ENCODE measurements around the gene NUP160.
"Not testable (repeated sequence)": the region's sequence is repeated elsewhere in the genome, so short reads cannot be mapped to it uniquely, and the experiment has no call there.

Gene NUP160

DNA sequence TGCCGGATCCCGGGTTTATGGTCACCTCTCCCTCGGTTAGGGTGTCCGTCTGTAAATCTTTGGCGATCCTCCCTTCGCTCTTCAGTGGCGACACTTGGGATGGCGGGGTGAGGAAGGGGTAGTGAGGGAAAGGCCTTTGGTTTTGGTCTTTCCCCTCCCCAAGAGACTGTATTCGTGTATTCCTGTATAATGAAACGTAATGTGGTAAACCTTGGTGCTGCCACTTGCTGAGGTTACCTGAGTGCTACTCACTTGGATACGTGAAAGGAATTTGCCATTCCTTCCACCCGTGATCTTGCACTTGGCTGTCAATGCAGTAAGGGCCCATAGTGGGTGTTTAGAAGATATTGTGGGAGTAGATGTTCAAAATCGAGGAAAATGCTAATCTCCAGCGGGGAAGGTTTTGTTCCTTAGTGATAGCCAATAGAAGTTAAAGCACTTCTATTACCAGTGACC, 578 bp upstream of the NUP160 start:
- no peak for TF ChIP-seq ZNF274 (IDR thresholded peaks at IDR 0.05; ENCODE audit: low read depth, low read length)
- H3K4me3 ChIP-seq (ENCODE audit: low read length): peak overlapping the region; percentile 96

DNA sequence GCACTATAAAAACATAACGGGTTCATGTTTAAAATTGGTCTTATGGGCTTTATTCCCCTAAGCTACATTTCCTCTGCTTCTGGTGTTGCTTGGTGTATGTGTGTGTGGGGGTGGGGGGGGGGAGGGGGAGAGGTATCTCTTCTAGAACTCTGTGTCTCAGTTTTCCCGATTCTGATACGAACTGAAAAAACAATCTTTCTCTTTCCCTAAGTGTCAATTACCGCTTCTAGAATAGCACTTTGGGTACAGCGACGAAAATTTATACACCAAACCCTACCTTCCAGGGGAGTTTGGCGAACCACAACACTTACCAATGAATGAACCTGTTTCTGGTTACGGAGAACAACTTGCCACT, 636 bp downstream of the NUP160 start:
- peak overlapping the region; percentile 96 for H3K4me3 ChIP-seq (ENCODE audit: low read length)
- no peak for TF ChIP-seq ZNF274 (IDR thresholded peaks at IDR 0.05; ENCODE audit: low read depth, low read length)

DNA sequence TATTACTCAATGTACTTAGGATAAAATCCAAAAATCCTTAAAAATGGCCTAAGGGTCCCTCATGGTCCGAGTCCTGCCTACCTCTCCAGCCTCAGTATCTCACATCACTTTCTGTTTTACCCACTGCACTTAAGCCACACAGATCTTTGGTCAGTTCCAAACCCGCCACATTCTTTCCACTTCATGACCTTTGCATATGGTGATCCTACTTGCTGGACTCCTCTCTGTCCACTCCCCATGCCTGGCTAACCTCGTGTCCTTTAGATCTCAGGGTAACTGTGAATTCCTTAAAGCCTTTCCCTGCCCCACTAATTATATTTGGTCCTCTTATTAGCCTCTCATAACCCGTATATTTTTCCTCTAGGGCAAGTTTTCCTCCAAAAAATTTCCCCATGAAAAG, 1.2 kb downstream of the NUP160 start:
- peak overlapping the region; percentile 96 for H3K4me3 ChIP-seq (ENCODE audit: low read length)
- no peak for TF ChIP-seq ZNF274 (IDR thresholded peaks at IDR 0.05; ENCODE audit: low read depth, low read length)

DNA sequence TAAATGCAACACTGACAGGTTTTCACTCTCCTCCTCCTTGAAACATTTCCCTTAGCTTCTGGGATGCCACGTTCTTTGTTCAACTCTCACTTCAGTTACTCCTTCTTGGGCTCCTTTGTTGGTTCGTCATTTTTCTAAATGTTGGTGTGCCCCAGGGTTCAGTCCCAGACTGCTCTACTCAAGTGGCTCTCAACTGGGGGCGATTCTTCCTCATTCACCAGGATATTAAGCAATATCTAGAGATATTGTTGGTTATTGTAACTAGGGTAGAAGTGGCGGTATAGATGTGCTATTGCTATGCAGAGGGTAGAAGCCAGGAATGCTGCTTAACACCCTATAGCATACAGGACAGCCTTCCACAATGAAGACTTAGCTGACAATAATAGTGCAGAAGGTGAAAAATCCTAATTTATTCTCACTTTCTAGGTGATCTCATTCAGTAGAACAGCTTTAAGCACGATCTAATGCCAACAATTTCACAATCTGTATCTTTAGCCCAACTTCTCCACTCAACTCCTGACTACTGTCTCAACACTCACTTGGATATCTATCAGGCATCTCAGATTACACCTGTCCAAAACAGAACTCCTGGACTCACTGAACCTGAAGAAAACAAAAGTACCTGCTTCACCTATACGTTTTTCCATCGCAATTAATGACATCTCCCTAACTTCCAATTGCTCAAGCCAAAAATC, 4.6 kb downstream of the NUP160 start:
- no peak for TF ChIP-seq ZNF274 (IDR thresholded peaks at IDR 0.05; ENCODE audit: low read depth, low read length)
- no peak overlapping the region for H3K4me3 ChIP-seq (ENCODE audit: low read length)

DNA sequence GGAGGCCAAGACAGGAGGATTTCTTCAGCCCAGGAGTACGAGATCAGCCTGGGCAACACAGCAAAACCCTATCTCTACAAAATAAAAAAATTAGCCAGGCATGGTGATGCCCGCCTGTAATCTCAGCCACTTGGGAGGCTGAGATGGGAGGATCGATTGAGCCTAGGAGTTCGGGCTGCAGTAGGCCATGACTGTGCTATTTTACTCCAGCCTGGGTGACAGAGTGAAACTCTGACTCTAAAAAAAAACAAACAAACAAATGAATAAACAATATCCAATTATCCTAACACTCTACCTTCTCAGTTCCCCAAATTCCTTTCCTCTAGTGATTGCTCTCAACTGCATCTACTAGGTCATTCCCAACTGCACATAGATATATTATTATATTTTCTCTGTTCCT, 5.4 kb downstream of the NUP160 start:
- H3K4me3 ChIP-seq (ENCODE audit: low read length): no peak overlapping the region
- TF ChIP-seq ZNF274 (IDR thresholded peaks at IDR 0.05; ENCODE audit: low read depth, low read length): no peak

DNA sequence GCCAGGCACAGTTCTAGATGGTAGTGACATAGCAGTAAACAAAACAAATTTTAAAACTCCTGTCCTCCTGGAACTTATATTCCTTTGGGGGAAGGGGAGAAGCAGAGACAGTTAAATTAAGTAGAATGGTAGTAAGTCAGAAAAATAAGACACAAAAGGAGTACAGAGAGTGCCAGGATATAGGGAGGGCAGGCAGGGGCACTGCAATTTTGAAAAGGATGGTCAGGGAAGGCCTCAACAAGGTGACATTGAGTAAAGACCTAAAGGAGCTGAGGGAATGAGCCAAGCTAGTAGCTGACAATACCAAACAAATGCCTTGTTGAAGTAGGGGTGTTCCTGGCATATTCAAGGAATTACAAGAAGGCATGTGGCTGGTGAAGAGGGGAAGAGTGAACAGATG, 10.2 kb downstream of the NUP160 start:
- no peak for TF ChIP-seq ZNF274 (IDR thresholded peaks at IDR 0.05; ENCODE audit: low read depth, low read length)

DNA sequence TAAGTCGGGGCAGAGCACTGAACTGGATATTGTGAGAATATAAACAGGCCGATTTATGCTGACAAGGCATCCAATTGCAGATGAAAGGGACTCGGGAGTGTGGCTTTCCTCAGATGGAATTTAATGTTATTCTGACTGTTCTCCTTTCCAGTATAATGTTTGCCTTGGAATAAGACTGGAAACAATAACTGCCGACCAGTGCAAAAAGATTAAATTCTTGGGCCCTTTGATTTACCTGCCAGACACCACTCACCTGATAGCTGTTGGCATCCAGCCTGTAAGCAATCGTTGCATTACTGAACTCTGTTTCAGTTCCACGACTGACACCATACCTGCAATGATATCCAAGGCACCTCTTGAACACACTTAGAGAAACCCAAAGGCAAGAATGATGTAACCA, 10.9 kb downstream of the NUP160 start:
- no peak overlapping the region for H3K4me3 ChIP-seq (ENCODE audit: low read length)
- no peak for TF ChIP-seq ZNF274 (IDR thresholded peaks at IDR 0.05; ENCODE audit: low read depth, low read length)

More for the DNA sequence above, 10.2 kb downstream of the NUP160 start:
- no peak overlapping the region for H3K4me3 ChIP-seq (ENCODE audit: low read length)

DNA sequence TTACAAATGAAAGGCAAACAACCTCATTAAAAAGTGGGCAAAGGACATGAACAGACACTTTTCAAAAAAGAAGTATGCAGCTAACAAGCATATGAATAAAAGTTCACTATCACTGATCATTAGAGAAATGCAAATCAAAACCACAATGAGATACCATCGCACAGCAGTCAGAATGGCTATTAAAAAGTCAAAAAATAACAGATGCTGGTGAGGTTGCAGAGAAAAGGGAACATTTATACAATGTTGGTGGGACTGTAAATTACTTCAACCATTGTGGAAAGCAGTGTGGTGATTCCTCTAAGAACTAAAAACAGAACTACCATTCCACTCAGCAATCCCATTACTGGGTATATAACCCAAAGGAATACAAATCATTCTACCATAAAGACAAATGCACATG, 18.1 kb downstream of the NUP160 start:
- not testable (repeated sequence) for H3K4me3 ChIP-seq (ENCODE audit: low read length)

DNA sequence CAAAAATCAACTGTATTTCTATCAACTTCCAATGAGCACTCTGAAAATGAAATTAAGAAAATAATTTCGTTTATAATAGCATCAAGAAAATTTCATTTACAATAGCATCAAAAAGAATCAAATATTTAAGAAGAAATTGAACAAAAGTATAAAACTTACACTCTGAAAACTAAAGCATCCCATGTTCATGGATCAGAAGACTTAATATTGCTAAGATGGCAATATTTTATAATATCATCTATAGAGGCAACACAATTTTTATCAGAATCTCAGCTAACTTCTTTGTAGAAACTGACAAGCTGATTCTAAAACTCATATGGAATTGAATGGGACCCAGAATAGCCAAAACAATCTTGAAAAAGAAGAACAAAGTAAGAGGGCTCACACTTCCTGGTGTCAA, 19.9 kb downstream of the NUP160 start:
- TF ChIP-seq ZNF274 (IDR thresholded peaks at IDR 0.05; ENCODE audit: low read depth, low read length): no peak
- H3K4me3 ChIP-seq (ENCODE audit: low read length): no peak overlapping the region

DNA sequence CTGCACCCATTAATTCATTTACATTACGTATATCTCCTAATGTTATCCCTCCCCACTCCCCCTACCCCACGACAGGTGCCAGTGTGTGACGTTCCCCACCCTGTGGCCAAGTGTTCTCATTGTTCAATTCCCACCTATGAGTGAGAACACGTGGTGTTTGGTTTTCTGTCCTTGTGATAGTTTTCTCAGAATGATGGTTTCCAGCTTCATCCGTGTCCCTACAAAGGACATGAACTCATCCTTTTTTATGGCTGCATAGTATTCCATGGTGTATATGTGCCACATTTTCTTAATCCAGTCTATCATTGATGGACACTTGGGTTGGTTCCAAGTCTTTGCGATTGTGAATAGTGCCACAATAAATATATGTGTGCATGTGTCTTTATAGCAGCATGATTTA, 25.5 kb downstream of the NUP160 start:
- not testable (repeated sequence) for H3K4me3 ChIP-seq (ENCODE audit: low read length)

DNA sequence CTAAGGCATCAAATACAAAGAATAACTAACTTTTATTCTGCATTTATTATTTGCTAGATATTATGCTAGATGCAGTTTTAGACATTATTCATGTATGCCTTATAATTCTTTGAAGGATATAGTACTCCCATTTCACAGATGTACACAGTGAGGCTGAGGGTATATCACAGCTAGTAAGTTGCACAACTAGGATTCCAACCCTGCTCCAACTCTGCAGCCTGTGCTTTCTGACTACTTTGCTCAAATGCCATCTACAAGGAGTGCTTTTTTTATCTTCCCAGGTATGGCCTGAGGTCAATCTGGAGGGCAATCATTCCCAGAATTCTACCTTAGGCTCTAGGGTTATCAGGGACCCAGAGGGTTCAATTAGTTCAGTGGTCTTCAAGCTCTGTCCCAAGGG, 28.4 kb downstream of the NUP160 start:
- no peak overlapping the region for H3K4me3 ChIP-seq (ENCODE audit: low read length)
- TF ChIP-seq ZNF274 (IDR thresholded peaks at IDR 0.05; ENCODE audit: low read depth, low read length): no peak

DNA sequence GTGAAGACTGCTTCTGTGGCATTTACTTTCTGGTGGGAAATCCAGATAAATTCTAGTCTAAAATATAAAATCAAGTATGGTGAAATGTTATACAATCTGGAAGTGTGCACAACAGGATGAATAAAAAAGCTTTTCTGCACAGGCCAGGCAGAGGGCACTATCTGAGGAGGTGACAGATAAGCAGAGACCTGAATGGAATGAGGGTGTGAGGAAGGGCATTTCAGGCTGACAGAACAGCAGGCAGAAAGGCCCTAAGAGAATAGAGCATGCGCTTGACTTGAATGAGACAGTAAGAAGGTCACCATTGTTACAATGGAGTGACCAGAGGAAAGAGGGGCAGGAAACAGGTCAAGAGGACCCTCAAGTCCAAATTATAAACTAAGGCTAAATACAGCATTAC, 47.4 kb downstream of the NUP160 start:
- TF ChIP-seq ZNF274 (IDR thresholded peaks at IDR 0.05; ENCODE audit: low read depth, low read length): no peak
- no peak overlapping the region for H3K4me3 ChIP-seq (ENCODE audit: low read length)

DNA sequence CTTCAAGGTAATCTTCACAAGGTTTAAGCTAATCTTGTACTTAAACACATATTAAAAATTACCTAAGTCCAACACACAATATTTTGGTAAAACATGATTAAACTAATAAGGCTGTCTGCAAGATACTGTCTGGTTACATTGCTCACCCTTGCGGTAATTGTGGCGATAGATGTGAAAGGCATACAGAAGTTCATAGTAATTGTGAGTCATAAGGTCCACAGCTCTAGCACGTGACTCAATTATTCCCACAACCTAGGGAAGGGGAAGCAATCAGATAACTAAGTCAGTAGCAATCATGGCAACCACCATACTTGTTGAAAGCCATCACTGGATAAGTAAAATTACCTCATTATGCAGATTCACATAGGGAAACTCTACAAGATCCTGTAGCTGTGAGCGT, 50.5 kb downstream of the NUP160 start:
- no peak for TF ChIP-seq ZNF274 (IDR thresholded peaks at IDR 0.05; ENCODE audit: low read depth, low read length)
- no peak overlapping the region for H3K4me3 ChIP-seq (ENCODE audit: low read length)

DNA sequence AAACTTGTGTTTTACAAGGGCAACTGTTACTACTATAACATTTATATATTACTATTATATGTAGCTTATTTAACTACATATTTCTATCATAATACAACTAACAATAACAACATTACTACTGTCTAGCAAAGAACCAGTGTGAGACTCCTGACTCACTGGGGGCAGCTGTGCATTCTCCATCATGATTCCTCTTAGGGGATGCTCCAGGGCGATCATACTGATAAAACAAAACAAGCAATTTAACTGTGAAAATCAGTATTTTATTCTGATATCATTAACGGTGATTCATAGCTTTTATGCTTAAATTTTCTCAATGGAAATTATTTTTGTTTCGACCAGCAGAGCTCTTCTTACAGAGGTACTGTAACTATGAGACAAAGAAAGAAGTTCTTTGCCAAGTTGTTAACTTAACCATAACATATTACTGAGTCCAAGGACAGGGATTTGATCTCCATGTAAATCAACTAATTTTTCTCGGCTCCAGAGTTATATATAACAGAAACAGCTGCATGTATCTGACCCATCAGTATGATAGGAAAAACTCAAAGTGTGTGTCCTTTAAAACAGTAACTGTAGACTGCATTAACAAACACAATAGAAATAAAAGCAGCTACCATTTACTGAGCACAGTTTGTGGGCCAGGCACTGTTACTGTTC, 56.2 kb downstream of the NUP160 start:
- no peak for TF ChIP-seq ZNF274 (IDR thresholded peaks at IDR 0.05; ENCODE audit: low read depth, low read length)
- H3K4me3 ChIP-seq (ENCODE audit: low read length): no peak overlapping the region

DNA sequence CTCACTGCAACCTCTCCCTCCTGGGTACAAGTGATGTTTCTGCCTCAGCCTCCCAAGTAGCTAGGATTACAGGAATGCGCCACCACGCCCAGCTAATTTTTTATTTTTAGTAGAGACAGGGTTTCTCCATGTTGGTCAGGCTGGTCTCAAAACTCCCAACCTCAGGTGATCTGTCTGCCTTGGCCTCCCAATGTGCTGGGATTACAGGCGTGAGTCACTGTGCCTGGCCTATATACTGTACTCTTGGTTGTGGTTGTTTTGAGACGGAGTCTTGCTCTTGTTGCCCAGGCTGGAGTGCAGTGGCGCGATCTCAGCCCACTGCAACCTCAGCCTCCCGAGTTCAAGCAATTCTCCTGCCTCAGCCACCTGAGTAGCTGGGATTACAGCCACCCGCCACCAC, 58.1 kb downstream of the NUP160 start:
- not testable (repeated sequence) for H3K4me3 ChIP-seq (ENCODE audit: low read length)

DNA sequence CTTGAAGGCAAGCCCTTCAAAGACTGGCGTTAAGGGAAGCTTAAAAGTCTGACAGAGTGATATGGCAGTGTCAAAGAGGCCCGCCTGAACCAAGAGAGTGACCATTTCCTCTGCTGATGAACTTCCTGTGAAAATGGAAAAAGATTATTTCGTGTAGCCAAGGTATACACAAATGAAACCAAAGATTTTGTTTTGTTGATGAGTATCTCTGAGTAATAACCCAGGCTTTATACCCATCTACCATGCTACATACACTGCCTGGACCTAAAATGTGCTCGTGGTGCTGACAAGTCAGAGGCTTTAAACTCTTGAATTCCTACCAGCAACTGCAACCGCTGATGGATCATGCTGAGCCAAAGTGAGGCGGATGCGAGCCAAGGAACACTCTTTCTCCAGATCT, 60.0 kb downstream of the NUP160 start:
- TF ChIP-seq ZNF274 (IDR thresholded peaks at IDR 0.05; ENCODE audit: low read depth, low read length): no peak
- H3K4me3 ChIP-seq (ENCODE audit: low read length): no peak overlapping the region
